Activated naive CD4-positive, alpha-beta T cell (primary cell): ENCODE results near the gene BOLA3.
"Not testable (repeated sequence)": the region's sequence is repeated elsewhere in the genome, so short reads cannot be mapped to it uniquely, and the experiment has no call there.

Source experiments
- DNase-seq, 4 experiments: peaks; one replicate each; lab custom pipeline; 2025; lab: John Stamatoyannopoulos, UW

The BOLA3 gene

DNA sequence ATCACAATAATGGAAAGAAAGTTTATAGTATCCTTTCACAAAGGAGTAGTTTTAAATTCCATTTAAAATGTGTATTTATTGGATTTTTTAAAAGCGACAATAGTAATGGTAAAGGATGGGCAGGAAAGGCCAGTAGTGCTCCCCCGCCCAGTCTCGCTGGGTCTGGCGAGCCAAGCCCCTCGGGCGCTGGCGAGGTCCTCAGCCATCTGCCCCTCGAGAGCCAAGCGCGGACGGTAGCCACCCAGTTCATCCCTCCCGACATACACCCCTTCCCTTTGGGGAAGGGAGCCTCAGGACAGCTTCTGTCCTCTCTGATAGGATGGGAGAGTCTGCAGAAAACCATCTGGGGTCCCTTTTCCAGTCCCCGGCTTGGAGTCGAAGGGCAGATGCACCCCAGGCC lies 45.2 kb downstream of the BOLA3 start:
- no peak for DNase-seq

GRCh38 chr2:74101574-74102300 lies 46.0 kb downstream of the BOLA3 start:
- no peak for DNase-seq

- DNase-seq: no peak
Observed at GRCh38 chr2:74100254-74101216, 47.2 kb downstream of the BOLA3 start.

GRCh38 chr2:74099835-74100234 lies 47.9 kb downstream of the BOLA3 start:
- DNase-seq: no peak

- DNase-seq: no peak
Observed at GRCh38 chr2:74099271-74099670, 48.4 kb downstream of the BOLA3 start.

- DNase-seq: no peak
Observed at GRCh38 chr2:74097574-74097973, 50.1 kb downstream of the BOLA3 start.

- no peak for DNase-seq
Observed at GRCh38 chr2:74096052-74096451, 51.7 kb downstream of the BOLA3 start.

- no peak for DNase-seq
Observed at GRCh38 chr2:74095632-74096031, 52.1 kb downstream of the BOLA3 start.

- no peak for DNase-seq
Observed at GRCh38 chr2:74094291-74094690, 53.4 kb downstream of the BOLA3 start.

- no peak for DNase-seq
Observed at GRCh38 chr2:74093840-74094239, 53.9 kb downstream of the BOLA3 start.

GRCh38 chr2:74093426-74093825 lies 54.3 kb downstream of the BOLA3 start:
- no peak for DNase-seq

DNA sequence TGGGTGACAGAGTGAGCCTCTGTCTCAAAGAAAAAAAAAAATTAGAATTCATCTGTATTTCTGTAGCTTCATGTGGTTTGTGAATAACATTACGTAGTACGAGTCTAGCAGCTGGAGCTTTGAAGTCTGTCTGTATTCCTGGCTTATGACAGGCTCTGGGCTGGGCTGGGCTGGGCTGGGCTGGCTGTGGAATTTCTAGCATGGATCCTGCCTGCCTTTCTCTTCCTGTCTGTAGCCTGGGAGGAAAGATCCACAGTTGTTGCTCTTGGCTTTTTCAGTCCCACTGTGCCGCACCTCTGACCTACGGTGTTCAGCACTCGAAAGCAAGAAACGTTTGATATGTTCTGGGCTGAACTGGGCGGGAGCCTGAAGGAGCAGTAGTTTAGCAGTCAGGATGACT lies 55.4 kb downstream of the BOLA3 start:
- no peak for DNase-seq

- no peak for DNase-seq
Observed at GRCh38 chr2:74091391-74091790, 56.3 kb downstream of the BOLA3 start.

GRCh38 chr2:74089816-74090745 lies 57.6 kb downstream of the BOLA3 start:
- no peak for DNase-seq

- not testable (repeated sequence) for DNase-seq
Observed at GRCh38 chr2:74088676-74089075, 59.0 kb downstream of the BOLA3 start.

GRCh38 chr2:74087696-74088095 lies 60.0 kb downstream of the BOLA3 start:
- DNase-seq: no peak

- DNase-seq: no peak
Observed at GRCh38 chr2:74086021-74086420, 61.7 kb downstream of the BOLA3 start.
